Loucy (cell line): Measurements from ENCODE around the gene BLCAP.

Experiments used
- H2AFZ ChIP-seq: fragments of 200-600 bp; sonication (generic); 2 replicates; pipeline ENCODE4 v1.6.0; 2016; ENCODE audit warnings: antibody characterized with exemption, mild to moderate bottlenecking, low read length, moderate library complexity
- H3F3A ChIP-seq: fragments of 200-600 bp; 2 replicates; pipeline ENCODE4 v1.6.0; 2016; ENCODE audit warnings: antibody characterized with exemption, low read depth, mild to moderate bottlenecking
- H3K27me3 ChIP-seq: fragments of 200-600 bp; sonication (generic); 2 replicates; pipeline ENCODE4 v1.6.1; 2014; ENCODE audit warnings: low read length, mild to moderate bottlenecking; ENCODE audit not compliant: insufficient read depth, poor library complexity, severe bottlenecking
- H3K36me3 ChIP-seq: fragments of 200-600 bp; sonication (generic); 2 replicates; pipeline ENCODE4 v1.6.1; 2016; ENCODE audit warnings: low read length; ENCODE audit not compliant: insufficient read depth
- H3K4me1 ChIP-seq: fragments of 200-600 bp; sonication (generic); 2 replicates; pipeline ENCODE4 v1.5.1; 2014; ENCODE audit warnings: low read length, mild to moderate bottlenecking; ENCODE audit not compliant: insufficient read depth, poor library complexity, severe bottlenecking
- H3K4me2 ChIP-seq: fragments of 200-600 bp; sonication (generic); 2 replicates; pipeline ENCODE4 v1.6.0; 2014; ENCODE audit warnings: antibody characterized with exemption, low read length, low read depth, mild to moderate bottlenecking; ENCODE audit not compliant: poor library complexity, severe bottlenecking
- H3K4me3 ChIP-seq: fragments of 200-600 bp; sonication (generic); 2 replicates; pipeline ENCODE4 v1.5.1; 2014; ENCODE audit warnings: low read length, mild to moderate bottlenecking, mixed read lengths; ENCODE audit not compliant: poor library complexity, severe bottlenecking
- H3K79me2 ChIP-seq: fragments of 200-600 bp; sonication (generic); 2 replicates; pipeline ENCODE4 v1.6.1; 2014; ENCODE audit warnings: low read length; ENCODE audit not compliant: insufficient read depth
- H3K9ac ChIP-seq: fragments of 200-600 bp; sonication (generic); 2 replicates; pipeline ENCODE4 v1.6.0; 2014; ENCODE audit warnings: mild to moderate bottlenecking, low read depth, low read length, moderate library complexity; ENCODE audit not compliant: poor library complexity, severe bottlenecking
- H3K9me2 ChIP-seq: fragments of 200-600 bp; sonication (generic); replicated peaks from 2 replicates; pipeline ENCODE4 v1.6.1; 2016; ENCODE audit warnings: low read depth, low read length, mixed read lengths
- H3K9me3 ChIP-seq: fragments of 200-600 bp; sonication (generic); 2 replicates; pipeline ENCODE4 v1.6.1; 2014; ENCODE audit warnings: mild to moderate bottlenecking, antibody characterized with exemption, low read length, low read depth; ENCODE audit not compliant: insufficient read depth
- H4K20me1 ChIP-seq: fragments of 200-600 bp; sonication (generic); 2 replicates; pipeline ENCODE4 v1.6.0; 2014; ENCODE audit warnings: antibody characterized with exemption, low read length, mild to moderate bottlenecking; ENCODE audit not compliant: insufficient read depth, poor library complexity, severe bottlenecking
- EZH2phosphoT487 ChIP-seq: fragments of 200-600 bp; IDR thresholded peaks from 2 replicates; pipeline ENCODE4 v1.6.1; 2018; ENCODE audit warnings: antibody characterized with exemption, mild to moderate bottlenecking, moderate library complexity, borderline replicate concordance
- TF ChIP-seq, protein P1 (sequence below): fragments of 200-600 bp; sonication (generic); conservative IDR thresholded peaks from 2 replicates; pipeline ENCODE4 v1.5.1; 2014; ENCODE audit warnings: mild to moderate bottlenecking, antibody characterized with exemption, low read length

The BLCAP gene

DNA sequence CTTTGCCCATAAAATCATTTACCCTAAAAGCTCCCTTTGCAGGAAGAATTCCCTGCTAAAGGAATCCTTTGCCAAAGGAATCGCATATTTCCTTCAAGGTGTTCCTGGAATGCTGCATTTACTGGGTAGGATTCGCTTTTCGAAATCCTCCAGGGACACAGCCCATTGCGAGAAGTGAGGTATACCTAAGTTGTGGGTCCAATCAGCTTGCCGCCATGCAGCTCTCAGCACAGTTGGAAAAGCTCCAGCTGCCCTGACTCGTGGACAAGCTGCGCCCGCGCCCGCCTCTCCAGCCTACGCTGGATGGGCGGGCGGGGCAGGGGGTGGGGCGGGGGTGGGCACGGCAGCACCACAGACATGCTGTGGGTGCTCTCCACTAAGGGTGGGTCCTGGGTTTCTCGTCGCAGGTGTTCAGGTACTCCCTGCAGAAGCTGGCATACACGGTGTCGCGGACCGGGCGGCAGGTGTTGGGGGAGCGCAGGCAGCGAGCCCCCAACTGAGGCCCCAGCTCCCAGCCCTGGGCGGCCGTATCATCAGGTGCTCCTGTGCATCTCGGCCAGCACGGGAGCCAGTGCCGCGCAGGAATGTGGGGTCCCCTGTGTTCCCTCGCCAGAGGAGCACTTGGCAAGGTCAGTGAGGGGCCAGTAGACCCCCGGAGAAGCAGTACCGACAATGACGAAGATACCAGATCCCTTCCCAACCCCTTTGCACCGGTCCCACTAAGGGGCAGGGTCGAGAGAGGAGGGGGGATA is 5.2 kb downstream of the BLCAP start:
- no peak overlapping the region for H3K4me2 ChIP-seq
- no peaks in the 10 kb centered on the region for H3K9me3 ChIP-seq
- H3K9ac ChIP-seq, result no peak overlapping the region
- no peak overlapping the region for H2AFZ ChIP-seq
- H3K9me2 ChIP-seq, result no peaks in the 10 kb centered on the region
- H3K36me3 ChIP-seq, result peaks cover 12% of the 10 kb centered on the region; the same call in 1 of the 2 replicates
- TF ChIP-seq, protein P1, sequence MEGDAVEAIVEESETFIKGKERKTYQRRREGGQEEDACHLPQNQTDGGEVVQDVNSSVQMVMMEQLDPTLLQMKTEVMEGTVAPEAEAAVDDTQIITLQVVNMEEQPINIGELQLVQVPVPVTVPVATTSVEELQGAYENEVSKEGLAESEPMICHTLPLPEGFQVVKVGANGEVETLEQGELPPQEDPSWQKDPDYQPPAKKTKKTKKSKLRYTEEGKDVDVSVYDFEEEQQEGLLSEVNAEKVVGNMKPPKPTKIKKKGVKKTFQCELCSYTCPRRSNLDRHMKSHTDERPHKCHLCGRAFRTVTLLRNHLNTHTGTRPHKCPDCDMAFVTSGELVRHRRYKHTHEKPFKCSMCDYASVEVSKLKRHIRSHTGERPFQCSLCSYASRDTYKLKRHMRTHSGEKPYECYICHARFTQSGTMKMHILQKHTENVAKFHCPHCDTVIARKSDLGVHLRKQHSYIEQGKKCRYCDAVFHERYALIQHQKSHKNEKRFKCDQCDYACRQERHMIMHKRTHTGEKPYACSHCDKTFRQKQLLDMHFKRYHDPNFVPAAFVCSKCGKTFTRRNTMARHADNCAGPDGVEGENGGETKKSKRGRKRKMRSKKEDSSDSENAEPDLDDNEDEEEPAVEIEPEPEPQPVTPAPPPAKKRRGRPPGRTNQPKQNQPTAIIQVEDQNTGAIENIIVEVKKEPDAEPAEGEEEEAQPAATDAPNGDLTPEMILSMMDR, result no peak
- no peak for TF ChIP-seq EZH2phosphoT487
- no peaks in the 10 kb centered on the region for H3F3A ChIP-seq
- H3K27me3 ChIP-seq, result no peaks in the 10 kb centered on the region
- peaks cover 27% of the 10 kb centered on the region for H3K4me1 ChIP-seq
- H3K79me2 ChIP-seq, result peaks cover 81% of the 10 kb centered on the region
- peaks cover 28% of the 10 kb centered on the region for H4K20me1 ChIP-seq
- H3K4me3 ChIP-seq, result no peak overlapping the region

DNA sequence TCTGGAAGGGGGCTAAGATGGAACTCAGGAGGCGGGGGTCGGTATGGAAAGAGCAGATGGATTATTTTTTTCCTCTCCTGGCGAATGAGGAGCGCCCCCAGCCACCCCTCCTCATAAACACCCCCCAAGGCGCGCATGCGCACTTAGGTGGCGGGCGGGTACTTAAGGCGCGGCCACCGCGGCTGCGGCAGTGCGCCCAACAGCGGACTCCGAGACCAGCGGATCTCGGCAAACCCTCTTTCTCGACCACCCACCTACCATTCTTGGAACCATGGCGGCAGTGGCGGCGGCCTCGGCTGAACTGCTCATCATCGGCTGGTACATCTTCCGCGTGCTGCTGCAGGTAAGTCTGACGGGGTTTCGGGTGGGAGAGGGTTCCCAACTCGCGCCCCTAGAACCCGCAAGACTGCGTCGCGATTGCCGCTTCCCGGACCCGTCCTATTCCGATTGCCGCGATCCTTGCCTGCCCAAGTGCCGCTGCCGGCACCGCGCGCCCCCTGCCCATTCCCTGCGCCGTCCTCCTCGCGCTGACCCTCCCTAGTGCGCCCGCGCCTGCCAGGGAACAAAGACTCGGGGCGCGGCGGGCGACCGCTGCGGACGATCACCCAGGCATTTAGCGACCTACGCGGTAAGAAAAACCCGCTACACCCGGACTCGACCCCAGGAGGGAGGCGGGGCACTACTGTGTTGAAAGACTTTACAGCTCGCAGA is 6.5 kb downstream of the BLCAP start, which contains the start of gene NNAT:
Gene NNAT (plus strand): TSS at position 190 of the 711 bp plus-strand sequence. CDS start 82 bp downstream, at position 272.
- Histone ChIP-seq H3K4me2 (no peak within 1 kb of the TSS), H3K36me3 (peaks cover 14% of the 10 kb centered on the region; the same call in 1 of the 2 replicates), H3K9me2 (no peaks in the 10 kb centered on the region), H3K4me1 (peaks cover 21% of the 10 kb centered on the region), H3K4me3 (no peak within 1 kb of the TSS), H4K20me1 (peaks cover 15% of the 10 kb centered on the region), H2AFZ (no peak within 1 kb of the TSS), H3K79me2 (peaks cover 71% of the 10 kb centered on the region), H3K9ac (no peak within 1 kb of the TSS), H3K9me3 (no peaks in the 10 kb centered on the region), H3K27me3 (no peaks in the 10 kb centered on the region), H3F3A (no peaks in the 10 kb centered on the region)
- no peak for TF ChIP-seq EZH2phosphoT487
- TF ChIP-seq, protein P1, result no peak

DNA sequence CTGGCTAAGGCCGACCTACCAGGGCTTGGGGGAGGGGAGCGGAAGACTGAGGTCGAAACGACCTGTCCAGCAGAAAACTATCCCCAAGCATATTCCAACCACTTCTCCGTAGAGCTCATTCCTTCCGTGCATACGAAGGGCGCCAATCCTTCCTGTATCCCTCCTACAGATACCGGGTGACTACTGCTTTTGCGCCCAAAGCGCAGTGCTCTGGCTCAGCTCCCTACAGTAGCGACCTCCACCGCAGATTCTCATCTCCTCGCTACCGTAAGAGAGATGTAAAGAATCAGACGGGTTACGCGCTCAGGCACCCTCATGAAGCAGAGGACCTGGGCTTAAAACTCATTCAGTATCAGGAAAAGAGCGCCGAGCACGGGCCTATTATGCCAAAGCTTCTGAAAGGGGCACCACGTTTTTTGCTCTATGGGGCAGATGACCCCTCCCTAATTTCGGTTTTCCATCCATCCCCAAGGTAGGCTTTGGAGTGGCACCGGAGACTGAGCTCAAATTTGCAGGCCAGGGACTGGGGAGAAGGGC is 7.2 kb downstream of the BLCAP start:
- Histone ChIP-seq H3K9ac (no peak overlapping the region), H3K4me2 (no peak overlapping the region), H3F3A (no peaks in the 10 kb centered on the region), H3K27me3 (no peaks in the 10 kb centered on the region), H3K79me2 (peaks cover 63% of the 10 kb centered on the region), H3K9me2 (no peaks in the 10 kb centered on the region), H3K36me3 (peaks cover 16% of the 10 kb centered on the region; the same call in 1 of the 2 replicates), H3K4me1 (peaks cover 14% of the 10 kb centered on the region), H3K9me3 (no peaks in the 10 kb centered on the region), H3K4me3 (no peak overlapping the region), H4K20me1 (peaks cover 8% of the 10 kb centered on the region), H2AFZ (no peak overlapping the region)
- no peak for TF ChIP-seq EZH2phosphoT487
- TF ChIP-seq, protein P1, result no peak
